Transverse colon (tissue), 3 donors: ENCODE results near the gene OBSCN.

Experiments used
- CTCF ChIP-seq, 5 experiments: fragments of 200-600 bp in 3 of 5; fragments of 450-650 bp in 2 of 5; sonication (generic) in 3 of 5; IDR thresholded peaks; 1 replicate in 2 of 5; 2 replicates in 3 of 5; pipeline ENCODE4 v1.5.1; 2016 to 2017; ENCODE audit warnings: antibody characterized with exemption in 5 of 5, inconsistent platforms in 3 of 5, mild to moderate bottlenecking in 2 of 5, moderate library complexity in 1 of 5
- POLR2A ChIP-seq: fragments of 450-650 bp; IDR thresholded peaks from one replicate; pipeline ENCODE4 v1.6.1; 2016; ENCODE audit warnings: antibody characterized with exemption, mild to moderate bottlenecking, moderate library complexity

DNA sequence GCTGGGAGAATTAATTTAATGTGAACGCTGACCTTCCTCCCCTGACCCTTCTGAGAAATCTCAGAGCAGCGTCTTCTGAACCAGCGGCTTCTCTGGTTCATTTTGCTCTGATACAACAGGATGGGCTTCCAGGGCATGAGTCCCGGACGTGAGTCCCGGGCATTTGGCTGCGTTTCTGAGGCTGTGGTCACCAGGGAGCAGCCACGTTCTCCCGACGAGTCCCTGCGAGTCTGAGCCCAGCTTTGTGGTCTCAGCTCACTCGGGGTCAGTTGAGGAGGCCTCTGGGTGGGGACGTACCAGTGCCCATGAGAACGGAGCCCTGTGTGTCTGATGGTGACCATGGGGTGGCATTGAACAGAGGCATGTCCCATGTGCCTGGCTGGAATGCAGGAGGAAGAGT is 17.7 kb upstream of the OBSCN start:
- no peak for TF ChIP-seq CTCF (IDR thresholded peaks at IDR 0.05)
- no peak for TF ChIP-seq POLR2A
